ENCODE data around the gene CALU.

DNA sequence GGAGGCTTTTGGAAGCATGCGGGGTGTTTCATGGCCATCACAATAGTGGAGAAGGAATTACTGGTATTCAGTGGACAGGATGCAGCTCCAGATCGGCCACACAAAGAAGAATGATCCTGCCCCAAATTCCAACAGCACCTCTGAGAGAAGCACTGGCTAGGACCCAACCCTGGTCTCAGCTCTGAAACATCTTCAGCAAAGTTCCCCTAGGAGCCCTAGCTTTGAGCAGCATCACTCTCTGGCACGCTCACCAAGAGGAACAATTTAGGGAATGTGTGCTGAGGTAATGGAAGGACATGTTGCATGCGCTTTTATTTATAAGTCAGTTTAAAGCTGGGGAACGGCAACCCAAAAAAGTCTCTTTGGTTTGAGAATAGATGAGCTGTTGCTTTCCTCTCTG lies 42.0 kb downstream of the CALU start:
- TF ChIP-seq CTCF (conservative IDR thresholded peaks at IDR 0.05) (no peak), ZFX (IDR thresholded peaks at IDR 0.05) (no peak)
